Nephron (organoid): ENCODE results near the gene A1BG.

ENCODE experiments used
- H3K27ac Mint-ChIP-seq, 3 experiments: 2 replicates each; pipeline ENCODE4 v1.8.0; 2020; ENCODE audit warnings: mixed read lengths in 3 of 3, mild to moderate bottlenecking in 2 of 3, moderate library complexity in 1 of 3
- H3K27me3 Mint-ChIP-seq: 2 replicates; pipeline ENCODE4 v1.8.0; 2021; ENCODE audit warnings: low read depth, mild to moderate bottlenecking, moderate library complexity, mixed read lengths
- H3K36me3 Mint-ChIP-seq: 2 replicates; pipeline ENCODE4 v1.8.0; 2020; ENCODE audit warnings: low read depth, mixed read lengths
- H3K4me1 Mint-ChIP-seq: 2 replicates; pipeline ENCODE4 v1.8.0; 2020; ENCODE audit warnings: mixed read lengths
- H3K4me3 Mint-ChIP-seq, 3 experiments: 2 replicates each; pipeline ENCODE4 v1.8.0; 2020; ENCODE audit warnings: mild to moderate bottlenecking in 3 of 3, mixed read lengths in 3 of 3, moderate library complexity in 2 of 3
- H3K9me3 Mint-ChIP-seq: 2 replicates; pipeline ENCODE4 v1.8.0; 2020; ENCODE audit warnings: mixed read lengths
- TF ChIP-seq, protein P1 (sequence below), 3 experiments: fragments of 200-600 bp; sonication (generic); IDR thresholded peaks; one replicate each; pipeline ENCODE4 v1.5.0; 2021; ENCODE audit warnings: antibody characterized with exemption in 3 of 3; ENCODE audit not compliant: unreplicated experiment in 3 of 3

A1BG gene

GRCh38 chr19:58334691-58335249 is 18.5 kb downstream of the A1BG start:
- Mint-ChIP-seq H3K27ac (no peak overlapping the region), H3K27me3 (no peaks in the 10 kb centered on the region), H3K4me3 (no peak overlapping the region), H3K4me1 (peaks cover 9% of the 10 kb centered on the region), H3K9me3 (no peaks in the 10 kb centered on the region), H3K36me3 (peaks cover 37% of the 10 kb centered on the region)
- TF ChIP-seq, protein P1, sequence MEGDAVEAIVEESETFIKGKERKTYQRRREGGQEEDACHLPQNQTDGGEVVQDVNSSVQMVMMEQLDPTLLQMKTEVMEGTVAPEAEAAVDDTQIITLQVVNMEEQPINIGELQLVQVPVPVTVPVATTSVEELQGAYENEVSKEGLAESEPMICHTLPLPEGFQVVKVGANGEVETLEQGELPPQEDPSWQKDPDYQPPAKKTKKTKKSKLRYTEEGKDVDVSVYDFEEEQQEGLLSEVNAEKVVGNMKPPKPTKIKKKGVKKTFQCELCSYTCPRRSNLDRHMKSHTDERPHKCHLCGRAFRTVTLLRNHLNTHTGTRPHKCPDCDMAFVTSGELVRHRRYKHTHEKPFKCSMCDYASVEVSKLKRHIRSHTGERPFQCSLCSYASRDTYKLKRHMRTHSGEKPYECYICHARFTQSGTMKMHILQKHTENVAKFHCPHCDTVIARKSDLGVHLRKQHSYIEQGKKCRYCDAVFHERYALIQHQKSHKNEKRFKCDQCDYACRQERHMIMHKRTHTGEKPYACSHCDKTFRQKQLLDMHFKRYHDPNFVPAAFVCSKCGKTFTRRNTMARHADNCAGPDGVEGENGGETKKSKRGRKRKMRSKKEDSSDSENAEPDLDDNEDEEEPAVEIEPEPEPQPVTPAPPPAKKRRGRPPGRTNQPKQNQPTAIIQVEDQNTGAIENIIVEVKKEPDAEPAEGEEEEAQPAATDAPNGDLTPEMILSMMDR (IDR thresholded peaks at IDR 0.05; ENCODE audit: unreplicated experiment in 3 of 3), result no peak

GRCh38 chr19:58332697-58333096 is 20.6 kb downstream of the A1BG start:
- Mint-ChIP-seq H3K4me1 (peaks cover 9% of the 10 kb centered on the region), H3K27ac (no peak overlapping the region), H3K4me3 (no peak overlapping the region), H3K9me3 (no peaks in the 10 kb centered on the region), H3K36me3 (peaks cover 17% of the 10 kb centered on the region), H3K27me3 (no peaks in the 10 kb centered on the region)
- TF ChIP-seq, protein P1 (IDR thresholded peaks at IDR 0.05; ENCODE audit: unreplicated experiment in 3 of 3), result no peak

GRCh38 chr19:58330458-58330857 is 22.8 kb downstream of the A1BG start:
- peaks cover 7% of the 10 kb centered on the region for H3K36me3 Mint-ChIP-seq
- peak overlapping the region; percentile 7 to 77 (median 22) for H3K4me3 Mint-ChIP-seq
- no peaks in the 10 kb centered on the region for H3K27me3 Mint-ChIP-seq
- TF ChIP-seq, protein P1 (IDR thresholded peaks at IDR 0.05; ENCODE audit: unreplicated experiment in 3 of 3), result no peak
- H3K27ac Mint-ChIP-seq, result peak overlapping the region in 2 of 3 experiments; percentile 34 to 41
- no peaks in the 10 kb centered on the region for H3K9me3 Mint-ChIP-seq
- peaks cover 9% of the 10 kb centered on the region for H3K4me1 Mint-ChIP-seq

DNA sequence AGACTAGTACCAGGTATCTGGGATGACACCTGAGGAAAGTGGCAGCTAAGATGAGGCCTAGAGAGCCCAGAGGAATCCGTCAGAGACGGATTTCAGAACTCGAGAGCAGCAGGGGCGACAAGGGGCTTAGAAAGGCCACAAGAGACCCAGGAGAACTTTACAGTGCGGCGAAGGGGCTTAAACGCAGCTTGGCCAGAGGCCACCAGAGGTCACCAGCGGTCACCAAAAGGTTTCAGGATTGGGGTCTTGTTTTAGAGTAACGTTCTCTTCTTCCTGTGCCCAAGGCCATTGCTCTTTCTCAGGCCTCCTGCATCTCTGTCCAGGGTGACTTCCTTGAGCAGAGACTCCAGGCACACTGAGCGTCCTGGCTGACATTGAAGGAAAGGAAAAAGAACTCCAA is 24.3 kb downstream of the A1BG start:
- H3K9me3 Mint-ChIP-seq, result no peaks in the 10 kb centered on the region
- H3K36me3 Mint-ChIP-seq, result no peaks in the 10 kb centered on the region
- H3K27ac Mint-ChIP-seq, result no peak overlapping the region
- H3K4me1 Mint-ChIP-seq, result peaks cover 9% of the 10 kb centered on the region
- TF ChIP-seq, protein P1 (IDR thresholded peaks at IDR 0.05; ENCODE audit: unreplicated experiment in 3 of 3), result no peak
- H3K4me3 Mint-ChIP-seq, result peak overlapping the region in 2 of 3 experiments; percentile 2 to 10
- H3K27me3 Mint-ChIP-seq, result no peaks in the 10 kb centered on the region

DNA sequence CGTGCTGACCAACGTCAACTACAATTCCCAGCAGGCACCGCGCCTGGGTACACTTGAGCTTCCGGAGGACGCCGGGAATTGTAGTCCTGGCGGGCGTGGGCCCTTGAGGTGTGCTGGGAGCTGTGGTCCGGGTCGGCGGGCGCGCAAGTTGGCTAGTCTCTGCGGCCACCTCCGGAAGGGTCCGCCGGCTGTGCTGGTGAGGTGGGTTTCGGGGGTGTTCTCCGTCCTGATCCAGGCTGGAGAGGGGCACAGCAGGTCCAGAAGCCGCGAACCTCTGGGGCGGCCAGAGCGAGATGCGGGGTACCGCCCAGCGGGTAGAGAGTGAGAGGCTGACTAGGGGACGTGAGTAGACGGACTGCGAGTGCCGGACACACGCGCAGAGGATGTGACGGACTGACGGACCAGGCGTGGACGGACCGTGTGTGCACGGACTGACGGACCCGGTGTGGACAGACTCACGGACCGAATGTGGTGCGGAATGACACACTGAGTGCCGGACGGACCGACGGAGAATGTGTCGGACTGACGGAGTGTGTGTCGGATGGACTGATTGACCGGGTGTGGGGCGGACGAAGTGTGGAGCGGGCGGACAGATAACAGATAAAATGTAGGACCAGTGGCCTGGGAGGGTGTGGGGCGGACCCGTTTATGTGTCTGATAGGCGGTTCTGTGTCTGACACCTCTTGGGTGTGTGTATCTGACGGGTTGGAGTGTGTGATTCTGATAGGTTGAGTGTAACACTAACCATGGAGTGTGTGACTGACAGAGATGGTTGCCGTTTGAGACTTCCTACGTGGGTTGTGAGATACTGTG is 26.2 kb downstream of the A1BG start, which contains the start of gene ZSCAN22:
Gene ZSCAN22, plus strand, starts transcription at position 81 of the 813 bp plus-strand sequence. CDS start 7,809 bp downstream, outside the sequence.
- TF ChIP-seq, protein P1 (IDR thresholded peaks at IDR 0.05; ENCODE audit: unreplicated experiment in 3 of 3), result no peak
- no peak within 1 kb of the TSS for H3K27ac Mint-ChIP-seq
- H3K9me3 Mint-ChIP-seq, result no peaks in the 10 kb centered on the region
- no peaks in the 10 kb centered on the region for H3K27me3 Mint-ChIP-seq
- H3K4me1 Mint-ChIP-seq, result peaks cover 9% of the 10 kb centered on the region
- no peak within 1 kb of the TSS for H3K4me3 Mint-ChIP-seq
- H3K36me3 Mint-ChIP-seq, result no peaks in the 10 kb centered on the region
